Measurements from ENCODE around the gene ADAP1.

GRCh38 chr7:983004-983615, 28.6 kb upstream of the ADAP1 start, which contains the start of gene CYP2W1:
- TF ChIP-seq CTCF (IDR thresholded peaks at IDR 0.05) (no peak), POLR2A (IDR thresholded peaks at IDR 0.05) (no peak)

Data from heart left ventricle (tissue), 13 donors.